ENCODE results near the gene THAP2. TPM values are rescaled to one million over a fixed set of nuclear protein-coding genes. Genes with fewer than 3 reads are reported as not detected.

THAP2 gene
- total and polyA plus RNA-seq, 2 donors (not counting 3 experiments of a cell fraction or from before 2014, with no cell fraction given) = 1.4 to 4.4 TPM

DNA sequence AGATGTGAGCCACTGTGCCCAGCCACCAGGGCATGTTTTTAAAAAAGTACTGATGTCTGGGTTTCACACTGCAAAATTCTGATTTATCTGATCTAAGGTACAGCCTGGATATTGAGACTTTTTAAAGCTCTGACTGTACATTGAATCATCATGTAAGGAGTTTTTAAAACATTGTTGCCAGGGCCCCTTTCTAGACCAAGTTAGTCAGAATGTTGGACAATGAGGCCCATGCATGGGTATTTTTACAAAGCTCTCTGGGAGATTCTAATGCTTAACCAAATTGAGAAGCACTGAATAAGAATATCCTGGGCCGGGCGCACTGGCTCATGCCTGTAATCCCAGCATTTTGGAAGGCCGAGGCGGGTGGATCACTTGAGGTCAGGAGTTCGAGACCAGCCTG lies 38.5 kb downstream of the THAP2 start:
- FAIRE-seq (peak; percentile 15), DNase-seq (ENCODE audit: low read depth, low spot score) (no peak)
- Histone ChIP-seq H3K9ac (replicated peaks; ENCODE audit: extremely low read depth, insufficient read depth, low read length) (no peak overlapping the region), H3K4me1 (ENCODE audit: control insufficient read depth, extremely low read depth, insufficient read depth, low read length) (no peaks in the 10 kb centered on the region), H2AFZ (ENCODE audit: low read depth, low read length) (no peak overlapping the region), H3K27me3 (ENCODE audit: control insufficient read depth in 2 of 2, insufficient read depth in 2 of 2, low read length in 2 of 2) (no peaks in the 10 kb centered on the region), H3K4me2 (ENCODE audit: insufficient read depth, low read length) (no peak overlapping the region), H3K4me3 (replicated peaks in 1 of 3; ENCODE audit: insufficient read depth in 1 of 3, low read depth in 1 of 3, low read length in 3 of 3) (no peak overlapping the region), H3K27ac (ENCODE audit: insufficient read depth, low read depth, low read length) (no peak overlapping the region), H4K20me1 (replicated peaks; ENCODE audit: control insufficient read depth, extremely low read depth, insufficient read depth, low read length) (no peaks in the 10 kb centered on the region), H3K79me2 (ENCODE audit: control insufficient read depth, insufficient read depth, low read length) (no peaks in the 10 kb centered on the region), H3K9me1 (replicated peaks; ENCODE audit: control insufficient read depth, extremely low read depth, insufficient read depth, low read length) (no peaks in the 10 kb centered on the region), H3K9me3 (replicated peaks; ENCODE audit: control insufficient read depth, insufficient read depth, low read length) (no peaks in the 10 kb centered on the region), H3K36me3 (ENCODE audit: control insufficient read depth in 2 of 2, extremely low read depth in 1 of 2, insufficient read depth in 2 of 2, low read length in 2 of 2) (peaks cover 0 to 2% of the 10 kb centered on the region in 2 experiments)
- dilution Hi-C loops (cut with MboI; ENCODE audit: extremely low pct_ligation_motif_present, low sequenced_read_pairs) = no loop called here
- TF ChIP-seq MYC (IDR thresholded peaks at IDR 0.05; ENCODE audit: low read depth, low read length) (no peak), EZH2 (IDR thresholded peaks at IDR 0.05; ENCODE audit: borderline replicate concordance, low read depth, low read length, severe bottlenecking) (no peak), JUN (IDR thresholded peaks at IDR 0.05; ENCODE audit: borderline replicate concordance, insufficient read depth, insufficient read length, low read depth) (no peak), FOS (IDR thresholded peaks at IDR 0.05; ENCODE audit: borderline replicate concordance, insufficient read depth, low read length) (no peak), POLR2A (IDR thresholded peaks at IDR 0.05; ENCODE audit: low read depth, low read length) (no peak), CTCF (IDR thresholded peaks at IDR 0.05; ENCODE audit: extremely low read depth in 1 of 2, insufficient read depth in 1 of 2, low read depth in 1 of 2, low read length in 2 of 2) (no peak), POLR2AphosphoS5 (IDR thresholded peaks at IDR 0.05; ENCODE audit: insufficient read depth, low read depth, low read length) (no peak), GATA2 (IDR thresholded peaks at IDR 0.05; ENCODE audit: insufficient read depth, insufficient read length, low read depth, low read length) (no peak)
- TF ChIP-seq, protein P1, sequence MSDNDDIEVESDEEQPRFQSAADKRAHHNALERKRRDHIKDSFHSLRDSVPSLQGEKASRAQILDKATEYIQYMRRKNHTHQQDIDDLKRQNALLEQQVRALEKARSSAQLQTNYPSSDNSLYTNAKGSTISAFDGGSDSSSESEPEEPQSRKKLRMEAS (IDR thresholded peaks at IDR 0.05; ENCODE audit: insufficient read depth, insufficient read length) = no peak
- intact Hi-C loops (cut with micrococcal nuclease) = no loop called here
- ChIA-PET CTCF (interaction anchor here (1.6 kb wide), 1 partner anchor 44 kb away, joined by 6 read pairs; no protein-coding TSS in a partner anchor), POLR2A (no interaction called here)
- no TSS peak for BruUV-seq (replicated peaks)

Data from endothelial cell of umbilical vein (primary cell).